ENCODE results near the gene JAG1. TPM values are rescaled to one million over a fixed set of nuclear protein-coding genes. Genes with fewer than 3 reads are reported as not detected.
A peak's percentile ranks its signal among the peaks of the same experiment; 100 is the strongest.
"Not testable (repeated sequence)": the region's sequence is repeated elsewhere in the genome, so short reads cannot be mapped to it uniquely, and the experiment has no call there.

JAG1 gene
- total RNA-seq, 3 donors from 2014 or later (not counting 1 experiment from before 2014, with no cell fraction given), result 8.1 to 12.3 (median 8.7) TPM

DNA sequence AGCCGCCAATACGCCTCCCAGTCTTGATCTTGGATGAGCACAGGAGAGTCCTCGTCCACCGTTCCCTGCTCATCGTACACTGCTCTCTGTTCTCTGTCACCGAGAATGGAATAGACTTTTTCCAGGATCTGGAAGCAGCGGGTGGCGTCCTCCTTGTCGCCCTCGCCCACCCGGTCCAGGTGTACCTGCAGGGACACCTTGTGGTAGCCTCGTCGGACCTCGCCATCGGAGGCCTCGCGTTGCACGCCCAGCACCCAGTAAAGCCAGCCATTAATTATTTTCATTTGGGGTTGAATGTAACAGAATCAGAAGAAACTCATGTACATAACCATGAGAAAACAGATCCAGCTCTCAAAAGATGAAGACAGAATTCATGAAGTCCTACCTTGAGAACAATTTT, 59.9 kb downstream of the JAG1 start:
- Histone ChIP-seq H3K4me1 (ENCODE audit: control insufficient read depth, insufficient read depth, low read length) (peaks cover 1% of the 10 kb centered on the region), H3K9me3 (ENCODE audit: control insufficient read depth, insufficient read depth, low read length) (no peaks in the 10 kb centered on the region), H3K27me3 (ENCODE audit: control insufficient read depth, insufficient read depth, low read length) (no peaks in the 10 kb centered on the region), H3K36me3 (ENCODE audit: control insufficient read depth, insufficient read depth, low read length) (no peaks in the 10 kb centered on the region), H3K4me3 (ENCODE audit: low read length) (no peak overlapping the region), H3K27ac (ENCODE audit: low read length) (no peak overlapping the region)
- Mint-ChIP-seq H3K36me3 (no peaks in the 10 kb centered on the region), H3K27me3 (ENCODE audit: low read depth in 2 of 2) (no peaks in the 10 kb centered on the region), H3K9me3 (no peaks in the 10 kb centered on the region), H3K27ac (no peak overlapping the region), H3K4me3 (no peak overlapping the region), H3K4me1 (peaks cover 2 to 10% of the 10 kb centered on the region in 2 donors)
- DNase-seq (no peak), ATAC-seq (no peak)
- intact Hi-C loops (cut with micrococcal nuclease), result no loop called here
- TF ChIP-seq, protein P1, sequence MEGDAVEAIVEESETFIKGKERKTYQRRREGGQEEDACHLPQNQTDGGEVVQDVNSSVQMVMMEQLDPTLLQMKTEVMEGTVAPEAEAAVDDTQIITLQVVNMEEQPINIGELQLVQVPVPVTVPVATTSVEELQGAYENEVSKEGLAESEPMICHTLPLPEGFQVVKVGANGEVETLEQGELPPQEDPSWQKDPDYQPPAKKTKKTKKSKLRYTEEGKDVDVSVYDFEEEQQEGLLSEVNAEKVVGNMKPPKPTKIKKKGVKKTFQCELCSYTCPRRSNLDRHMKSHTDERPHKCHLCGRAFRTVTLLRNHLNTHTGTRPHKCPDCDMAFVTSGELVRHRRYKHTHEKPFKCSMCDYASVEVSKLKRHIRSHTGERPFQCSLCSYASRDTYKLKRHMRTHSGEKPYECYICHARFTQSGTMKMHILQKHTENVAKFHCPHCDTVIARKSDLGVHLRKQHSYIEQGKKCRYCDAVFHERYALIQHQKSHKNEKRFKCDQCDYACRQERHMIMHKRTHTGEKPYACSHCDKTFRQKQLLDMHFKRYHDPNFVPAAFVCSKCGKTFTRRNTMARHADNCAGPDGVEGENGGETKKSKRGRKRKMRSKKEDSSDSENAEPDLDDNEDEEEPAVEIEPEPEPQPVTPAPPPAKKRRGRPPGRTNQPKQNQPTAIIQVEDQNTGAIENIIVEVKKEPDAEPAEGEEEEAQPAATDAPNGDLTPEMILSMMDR (IDR thresholded peaks at IDR 0.05), result no peak
- WGBS (ENCODE audit: insufficient coverage), result 96% methylated on average over 18 of the region's 18 CpGs

DNA sequence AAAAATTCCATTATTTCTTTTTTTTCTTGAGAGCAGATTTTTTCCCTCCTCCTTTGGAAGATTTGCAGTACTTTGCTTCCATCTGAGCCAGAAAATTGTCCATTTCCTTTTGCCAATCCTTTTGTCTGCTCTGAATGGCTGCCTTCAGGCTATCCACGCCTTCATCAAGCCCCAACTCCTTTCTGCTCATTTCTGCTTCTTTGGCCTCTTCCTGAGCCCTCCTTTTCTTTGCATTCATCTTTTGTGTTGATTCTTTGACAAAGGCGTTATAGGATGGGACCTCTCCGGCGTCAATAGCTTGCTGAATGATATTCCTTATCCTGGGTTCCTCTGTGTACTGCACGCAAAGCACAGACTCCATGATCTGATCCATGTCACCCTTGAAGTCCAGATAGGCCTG, 60.4 kb downstream of the JAG1 start:
- WGBS (ENCODE audit: insufficient coverage), result 91% methylated on average over 4 of the region's 5 CpGs
- H3K4me1 Mint-ChIP-seq, result peaks cover 6 to 14% of the 10 kb centered on the region in 2 donors
- H3K27ac Mint-ChIP-seq; H3K36me3 ChIP-seq (ENCODE audit: control insufficient read depth, insufficient read depth, low read length); H3K9me3 ChIP-seq (ENCODE audit: control insufficient read depth, insufficient read depth, low read length); DNase-seq; ATAC-seq; H3K4me3 Mint-ChIP-seq; H3K27ac ChIP-seq (ENCODE audit: low read length); H3K4me3 ChIP-seq (ENCODE audit: low read length); H3K27me3 ChIP-seq (ENCODE audit: control insufficient read depth, insufficient read depth, low read length); H3K4me1 ChIP-seq (ENCODE audit: control insufficient read depth, insufficient read depth, low read length); H3K36me3 Mint-ChIP-seq; intact Hi-C loops (cut with micrococcal nuclease); H3K27me3 Mint-ChIP-seq (ENCODE audit: low read depth in 2 of 2); H3K9me3 Mint-ChIP-seq: not testable (repeated sequence)

DNA sequence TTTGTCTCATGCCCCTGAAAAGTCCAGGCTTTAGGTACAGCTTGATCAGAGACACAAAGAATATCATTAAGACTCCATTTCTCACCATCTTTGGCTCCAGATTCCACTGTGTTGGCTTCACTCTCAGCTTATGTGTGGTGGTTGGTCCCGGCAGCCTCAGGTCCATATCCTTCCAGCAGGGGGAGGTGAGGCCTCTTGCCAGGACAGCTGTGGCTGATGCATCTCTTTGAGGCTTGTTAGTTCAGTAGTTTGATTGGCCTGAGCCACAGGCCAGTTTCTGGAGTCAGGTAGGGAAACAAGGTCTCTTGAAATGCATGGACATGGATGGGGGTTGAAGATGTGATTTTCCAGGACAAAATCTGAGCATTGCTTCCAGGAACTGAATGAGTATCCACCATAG, 62.4 kb downstream of the JAG1 start:
- Histone ChIP-seq H3K4me3 (ENCODE audit: low read length) (no peak overlapping the region), H3K4me1 (ENCODE audit: control insufficient read depth, insufficient read depth, low read length) (peaks cover 3% of the 10 kb centered on the region), H3K9me3 (ENCODE audit: control insufficient read depth, insufficient read depth, low read length) (no peaks in the 10 kb centered on the region), H3K36me3 (ENCODE audit: control insufficient read depth, insufficient read depth, low read length) (no peaks in the 10 kb centered on the region), H3K27me3 (ENCODE audit: control insufficient read depth, insufficient read depth, low read length) (no peaks in the 10 kb centered on the region), H3K27ac (ENCODE audit: low read length) (no peak overlapping the region)
- H3K4me3 Mint-ChIP-seq, result no peak overlapping the region
- no peaks in the 10 kb centered on the region for H3K9me3 Mint-ChIP-seq
- H3K36me3 Mint-ChIP-seq, result no peaks in the 10 kb centered on the region
- WGBS (ENCODE audit: insufficient coverage), result 90% methylated on average over 1 of the region's 1 CpG
- peaks cover 13 to 18% of the 10 kb centered on the region in 2 donors for H3K4me1 Mint-ChIP-seq
- TF ChIP-seq, protein P1 (IDR thresholded peaks at IDR 0.05), result no peak
- intact Hi-C loops (cut with micrococcal nuclease), result no loop called here
- DNase-seq (no peak), ATAC-seq (peak in 1 of 3 donors; percentile 34)
- H3K27ac Mint-ChIP-seq, result peak overlapping the region in 1 of 2 donors; percentile 29
- H3K27me3 Mint-ChIP-seq (ENCODE audit: low read depth in 2 of 2), result no peaks in the 10 kb centered on the region

DNA sequence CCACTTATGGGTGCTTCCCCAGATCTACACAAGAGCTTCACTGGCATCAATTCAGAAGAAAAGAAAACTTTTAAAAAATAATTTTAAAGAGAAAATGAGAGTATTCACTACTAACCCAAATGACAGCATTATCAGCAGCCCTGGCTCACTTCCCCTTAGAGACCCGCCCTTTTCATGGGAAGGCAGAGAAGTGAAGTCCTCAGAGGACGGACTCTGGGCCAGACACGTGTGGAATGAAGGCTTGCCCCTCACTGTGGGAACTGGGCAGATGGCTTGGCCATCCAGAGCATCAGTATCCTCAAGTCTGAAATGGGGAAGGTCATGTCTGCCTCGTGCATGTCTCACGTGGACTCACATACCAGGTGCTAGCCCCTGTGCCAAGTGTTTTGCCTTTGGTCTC, 63.5 kb downstream of the JAG1 start:
- TF ChIP-seq, protein P1 (IDR thresholded peaks at IDR 0.05), result no peak
- H3K4me1 Mint-ChIP-seq, result peaks cover 18 to 21% of the 10 kb centered on the region in 2 donors
- no peaks in the 10 kb centered on the region for H3K36me3 Mint-ChIP-seq
- no peaks in the 10 kb centered on the region for H3K36me3 ChIP-seq (ENCODE audit: control insufficient read depth, insufficient read depth, low read length)
- H3K27me3 ChIP-seq (ENCODE audit: control insufficient read depth, insufficient read depth, low read length), result no peaks in the 10 kb centered on the region
- intact Hi-C loops (cut with micrococcal nuclease), result no loop called here
- H3K9me3 Mint-ChIP-seq, result no peaks in the 10 kb centered on the region
- no peak overlapping the region for H3K27ac ChIP-seq (ENCODE audit: low read length)
- H3K27ac Mint-ChIP-seq, result no peak overlapping the region
- H3K27me3 Mint-ChIP-seq (ENCODE audit: low read depth in 2 of 2), result no peaks in the 10 kb centered on the region
- H3K9me3 ChIP-seq (ENCODE audit: control insufficient read depth, insufficient read depth, low read length), result no peaks in the 10 kb centered on the region
- WGBS (ENCODE audit: insufficient coverage), result 90% methylated on average over 5 of the region's 5 CpGs
- no peak for ATAC-seq
- peaks cover 3% of the 10 kb centered on the region for H3K4me1 ChIP-seq (ENCODE audit: control insufficient read depth, insufficient read depth, low read length)
- no peak overlapping the region for H3K4me3 ChIP-seq (ENCODE audit: low read length)
- no peak for DNase-seq
- no peak overlapping the region for H3K4me3 Mint-ChIP-seq
